Mesendoderm (in vitro differentiated cells): Measurements from ENCODE around the gene CISD1.

ENCODE experiments used
- DNase-seq: peaks from one replicate; pipeline ENCODE4 v3.0.0; 2013
- H2AK5ac ChIP-seq: 2 replicates; pipeline ENCODE4 v1.6.1; 2013; ENCODE audit warnings: low read length, inconsistent platforms
- H2BK120ac ChIP-seq: 2 replicates; pipeline ENCODE4 v1.6.1; 2013; ENCODE audit warnings: low read depth, mild to moderate bottlenecking, low read length, moderate library complexity, mixed read lengths
- H2BK15ac ChIP-seq: replicated peaks from 2 replicates; pipeline ENCODE4 v1.6.1; 2013; ENCODE audit warnings: low read depth, mild to moderate bottlenecking, moderate library complexity
- H2BK5ac ChIP-seq: 2 replicates; pipeline ENCODE4 v1.6.1; 2013; ENCODE audit warnings: low read length, inconsistent platforms
- H3K18ac ChIP-seq: 2 replicates; pipeline ENCODE4 v1.6.1; 2013; ENCODE audit warnings: mild to moderate bottlenecking, low read length, mixed read lengths
- H3K23ac ChIP-seq: one replicate; pipeline ENCODE4 v1.6.1; 2013; ENCODE audit warnings: low read length
- H3K27ac ChIP-seq: 2 replicates; pipeline ENCODE4 v1.5.1; 2013; ENCODE audit warnings: low read depth, mild to moderate bottlenecking, inconsistent platforms, low read length, moderate library complexity
- H3K27me3 ChIP-seq: 2 replicates; pipeline ENCODE4 v1.6.1; 2013; ENCODE audit warnings: low read length, control low read depth, mild to moderate bottlenecking, inconsistent platforms; ENCODE audit not compliant: insufficient read depth, poor library complexity
- H3K36me3 ChIP-seq: 2 replicates; pipeline ENCODE4 v1.6.1; 2013; ENCODE audit warnings: low read length, inconsistent platforms; ENCODE audit not compliant: control insufficient read depth, insufficient read depth
- H3K4ac ChIP-seq: one replicate; pipeline ENCODE4 v1.6.1; 2013; ENCODE audit warnings: low read depth, mild to moderate bottlenecking, low read length, moderate library complexity
- H3K4me1 ChIP-seq: 2 replicates; pipeline ENCODE4 v1.6.1; 2013; ENCODE audit warnings: low read depth, low read length, inconsistent platforms; ENCODE audit not compliant: control insufficient read depth
- H3K4me2 ChIP-seq: 2 replicates; pipeline ENCODE4 v1.6.1; 2013; ENCODE audit warnings: low read length
- H3K4me3 ChIP-seq: 2 replicates; pipeline ENCODE4 v1.5.1; 2013; ENCODE audit warnings: mild to moderate bottlenecking, low read length
- H3K56ac ChIP-seq: one replicate; pipeline ENCODE4 v1.6.1; 2013; ENCODE audit warnings: low read length
- H3K79me1 ChIP-seq: 2 replicates; pipeline ENCODE4 v1.6.1; 2013; ENCODE audit warnings: low read length, inconsistent platforms
- H3K79me2 ChIP-seq: 2 replicates; pipeline ENCODE4 v1.6.1; 2013; ENCODE audit warnings: mild to moderate bottlenecking, low read length; ENCODE audit not compliant: control insufficient read depth, insufficient read depth
- H3K9ac ChIP-seq: 2 replicates; pipeline ENCODE4 v1.6.1; 2013; ENCODE audit warnings: low read length, inconsistent platforms
- H4K5ac ChIP-seq: one replicate; pipeline ENCODE4 v1.6.1; 2013; ENCODE audit warnings: low read length
- H4K8ac ChIP-seq: one replicate; pipeline ENCODE4 v1.6.1; 2013; ENCODE audit warnings: low read depth, mild to moderate bottlenecking, control low read depth, low read length, moderate library complexity
- WGBS: extraction: QIAGEN DNeasy Blood & Tissue Kit; methylation state at CpG from one replicate; pipeline ENCODE4 v1.1.7; 2013; ENCODE audit warnings: low lambda C conversion rate, missing lambda C conversion rate; ENCODE audit not compliant: insufficient coverage; ENCODE audit errors: extremely low coverage; 5-methylcytosine and 5-hydroxymethylcytosine counted together

CISD1 gene

DNA sequence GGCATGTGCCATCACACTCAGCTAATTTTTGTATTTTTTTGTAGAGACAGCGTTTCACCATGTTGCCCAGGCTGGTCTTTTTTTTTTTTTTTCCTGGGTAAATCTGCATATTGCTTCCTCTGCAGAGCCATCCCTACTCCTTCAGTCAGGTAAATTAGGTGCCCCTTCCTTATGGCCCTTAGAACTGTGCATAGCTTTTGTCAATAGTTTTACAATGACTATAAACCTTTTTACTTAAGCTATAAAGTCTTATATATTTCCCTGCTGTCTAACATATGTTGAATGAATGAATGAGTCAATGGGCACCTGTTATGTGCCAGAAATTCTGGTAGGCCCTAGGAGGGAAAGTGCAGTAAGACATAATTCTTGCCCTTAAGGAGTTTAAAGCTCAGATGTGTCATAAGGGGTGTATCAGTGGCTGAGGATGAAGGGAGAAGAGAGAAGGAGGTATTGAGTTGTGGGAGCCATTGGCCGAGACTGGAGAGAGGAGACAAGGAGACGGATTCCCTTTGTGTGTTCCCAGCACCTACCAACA, 35.2 kb downstream of the CISD1 start:
- no peak overlapping the region for H3K4me3 ChIP-seq
- no peak overlapping the region for H2AK5ac ChIP-seq
- no peak overlapping the region for H3K18ac ChIP-seq
- no CpG with 5 or more reads among the region's 3 CpGs for WGBS
- no peaks in the 10 kb centered on the region for H3K79me1 ChIP-seq
- no peak overlapping the region for H2BK5ac ChIP-seq
- no peak overlapping the region for H4K5ac ChIP-seq
- H3K27me3 ChIP-seq: no peaks in the 10 kb centered on the region
- no peak overlapping the region for H4K8ac ChIP-seq
- no peaks in the 10 kb centered on the region for H3K4me1 ChIP-seq
- no peak overlapping the region for H3K23ac ChIP-seq
- no peaks in the 10 kb centered on the region for H3K36me3 ChIP-seq
- H2BK120ac ChIP-seq: no peak overlapping the region
- no peak overlapping the region for H2BK15ac ChIP-seq
- no peak overlapping the region for H3K4me2 ChIP-seq
- no peak for DNase-seq
- H3K4ac ChIP-seq: no peak overlapping the region
- no peak overlapping the region for H3K9ac ChIP-seq
- H3K27ac ChIP-seq: no peak overlapping the region
- no peak overlapping the region for H3K56ac ChIP-seq
- H3K79me2 ChIP-seq: no peaks in the 10 kb centered on the region

GRCh38 chr10:58305821-58306220, 36.9 kb downstream of the CISD1 start:
- no peak overlapping the region for H4K8ac ChIP-seq
- no peak overlapping the region for H2BK5ac ChIP-seq
- no peaks in the 10 kb centered on the region for H3K36me3 ChIP-seq
- H2BK120ac ChIP-seq: no peak overlapping the region
- H3K79me1 ChIP-seq: no peaks in the 10 kb centered on the region
- no peak overlapping the region for H3K4me3 ChIP-seq
- DNase-seq: no peak
- no peak overlapping the region for H2AK5ac ChIP-seq
- no peaks in the 10 kb centered on the region for H3K79me2 ChIP-seq
- no peak overlapping the region for H3K4ac ChIP-seq
- H3K27me3 ChIP-seq: no peaks in the 10 kb centered on the region
- H3K4me1 ChIP-seq: no peaks in the 10 kb centered on the region
- no CpG with 5 or more reads among the region's 4 CpGs for WGBS
- H3K18ac ChIP-seq: no peak overlapping the region
- no peak overlapping the region for H3K23ac ChIP-seq
- H3K9ac ChIP-seq: no peak overlapping the region
- no peak overlapping the region for H3K4me2 ChIP-seq
- H3K56ac ChIP-seq: no peak overlapping the region
- H3K27ac ChIP-seq: no peak overlapping the region
- no peak overlapping the region for H4K5ac ChIP-seq
- no peak overlapping the region for H2BK15ac ChIP-seq

DNA sequence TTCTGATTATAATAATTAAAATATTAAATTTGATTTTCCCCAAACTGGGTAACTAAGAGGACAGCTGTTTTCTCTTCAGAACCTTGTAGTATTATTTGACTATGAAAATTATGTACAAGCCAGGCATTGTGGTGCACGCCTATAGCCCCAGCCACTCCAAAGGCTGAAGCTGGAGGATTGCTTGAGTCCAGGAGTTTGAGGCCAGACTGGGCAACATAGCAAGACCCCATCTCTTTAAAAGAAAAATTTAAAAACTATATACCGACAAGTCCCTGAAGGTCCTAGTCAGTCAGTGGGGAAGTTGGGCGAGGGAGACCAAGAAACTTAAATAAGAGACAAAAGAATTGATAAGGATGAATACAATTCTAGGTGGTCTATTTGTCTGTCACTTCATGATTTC, 38.7 kb downstream of the CISD1 start:
- no peak overlapping the region for H3K27ac ChIP-seq
- H2BK15ac ChIP-seq: no peak overlapping the region
- no peak overlapping the region for H3K4me2 ChIP-seq
- no peaks in the 10 kb centered on the region for H3K27me3 ChIP-seq
- no peak overlapping the region for H3K4me3 ChIP-seq
- H2BK5ac ChIP-seq: no peak overlapping the region
- no peak overlapping the region for H4K8ac ChIP-seq
- DNase-seq: no peak
- H3K79me2 ChIP-seq: no peaks in the 10 kb centered on the region
- H4K5ac ChIP-seq: no peak overlapping the region
- H3K56ac ChIP-seq: no peak overlapping the region
- H3K9ac ChIP-seq: no peak overlapping the region
- no peak overlapping the region for H2AK5ac ChIP-seq
- no peak overlapping the region for H3K23ac ChIP-seq
- WGBS: no CpG with 5 or more reads among the region's 3 CpGs
- H3K18ac ChIP-seq: no peak overlapping the region
- H3K4me1 ChIP-seq: no peaks in the 10 kb centered on the region
- H2BK120ac ChIP-seq: no peak overlapping the region
- no peak overlapping the region for H3K4ac ChIP-seq
- H3K36me3 ChIP-seq: no peaks in the 10 kb centered on the region
- H3K79me1 ChIP-seq: no peaks in the 10 kb centered on the region

- Histone ChIP-seq H3K4ac (no peak overlapping the region), H2BK5ac (no peak overlapping the region), H3K23ac (no peak overlapping the region), H4K8ac (no peak overlapping the region), H3K79me2 (no peaks in the 10 kb centered on the region), H3K4me2 (no peak overlapping the region), H3K4me3 (no peak overlapping the region), H3K56ac (no peak overlapping the region), H3K4me1 (no peaks in the 10 kb centered on the region), H2AK5ac (no peak overlapping the region), H3K36me3 (no peaks in the 10 kb centered on the region), H4K5ac (no peak overlapping the region), H3K27me3 (no peaks in the 10 kb centered on the region), H3K79me1 (no peaks in the 10 kb centered on the region), H3K27ac (no peak overlapping the region), H3K9ac (no peak overlapping the region), H2BK120ac (no peak overlapping the region), H2BK15ac (no peak overlapping the region), H3K18ac (no peak overlapping the region)
- DNase-seq: no peak
Observed at GRCh38 chr10:58311026-58311425, 42.1 kb downstream of the CISD1 start.

GRCh38 chr10:58316874-58317273, 47.9 kb downstream of the CISD1 start:
- Histone ChIP-seq H3K36me3 (no peaks in the 10 kb centered on the region), H3K27me3 (no peaks in the 10 kb centered on the region), H4K5ac (no peak overlapping the region), H4K8ac (no peak overlapping the region), H3K23ac (no peak overlapping the region), H3K4me1 (no peaks in the 10 kb centered on the region), H3K18ac (no peak overlapping the region), H3K79me2 (no peaks in the 10 kb centered on the region), H2BK15ac (no peak overlapping the region), H2AK5ac (no peak overlapping the region), H3K56ac (no peak overlapping the region), H3K9ac (no peak overlapping the region), H3K79me1 (no peaks in the 10 kb centered on the region), H2BK120ac (no peak overlapping the region), H3K4me3 (no peak overlapping the region), H2BK5ac (no peak overlapping the region), H3K4ac (no peak overlapping the region), H3K27ac (no peak overlapping the region), H3K4me2 (no peak overlapping the region)
- DNase-seq: no peak

- no peaks in the 10 kb centered on the region for H3K27me3 ChIP-seq
- no peak overlapping the region for H3K4me2 ChIP-seq
- H3K23ac ChIP-seq: no peak overlapping the region
- no peaks in the 10 kb centered on the region for H3K79me2 ChIP-seq
- no peak overlapping the region for H2BK15ac ChIP-seq
- H3K9ac ChIP-seq: no peak overlapping the region
- H3K36me3 ChIP-seq: no peaks in the 10 kb centered on the region
- no peak overlapping the region for H3K56ac ChIP-seq
- H2AK5ac ChIP-seq: no peak overlapping the region
- H3K27ac ChIP-seq: no peak overlapping the region
- H3K79me1 ChIP-seq: no peaks in the 10 kb centered on the region
- no peak overlapping the region for H2BK120ac ChIP-seq
- H3K4ac ChIP-seq: no peak overlapping the region
- no CpG with 5 or more reads among the region's 2 CpGs for WGBS
- no peak overlapping the region for H4K8ac ChIP-seq
- H3K4me3 ChIP-seq: no peak overlapping the region
- H2BK5ac ChIP-seq: no peak overlapping the region
- no peak for DNase-seq
- H3K4me1 ChIP-seq: no peaks in the 10 kb centered on the region
- H3K18ac ChIP-seq: no peak overlapping the region
- no peak overlapping the region for H4K5ac ChIP-seq
Observed at GRCh38 chr10:58318346-58318745, 49.4 kb downstream of the CISD1 start.
